ENCODE measurements around the gene UVRAG. TPM values are rescaled to one million over a fixed set of nuclear protein-coding genes. Genes with fewer than 3 reads are reported as not detected.

Gene UVRAG
- total and polyA plus RNA-seq, 4 donors: 8.7 to 53.2 (median 18.3) TPM

DNA sequence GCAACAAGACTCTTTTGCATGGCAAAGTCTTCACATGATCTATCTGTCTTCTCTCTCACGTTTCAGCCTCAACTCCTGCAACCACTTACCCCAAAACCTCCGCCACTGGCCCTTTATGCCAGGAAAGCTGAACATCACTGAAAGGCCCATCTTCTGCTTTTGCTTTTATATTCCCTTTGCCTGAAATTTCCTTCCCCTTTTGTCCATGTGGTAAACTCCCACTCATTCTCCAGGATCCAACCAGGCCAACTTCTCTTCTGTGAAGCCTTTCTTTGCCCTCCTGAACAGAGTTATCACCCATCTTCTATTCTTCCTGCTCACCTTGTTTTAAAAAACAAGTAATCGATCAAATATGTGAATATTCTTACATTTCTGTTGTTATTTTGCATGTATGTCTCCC lies 273.5 kb downstream of the UVRAG start:
- Histone ChIP-seq H3K36me3 (ENCODE audit: control insufficient read depth in 4 of 4, insufficient read depth in 4 of 4, low read length in 4 of 4) (peaks cover 0 to 5% (median 1%) of the 10 kb centered on the region in 4 donors), H3K4me1 (ENCODE audit: control insufficient read depth in 5 of 5, insufficient read depth in 5 of 5, low read length in 5 of 5) (peaks cover 0 to 12% (median 5%) of the 10 kb centered on the region in 5 donors), H3K27ac (ENCODE audit: low read depth in 1 of 2, low read length in 1 of 2) (no peak overlapping the region), H3K27me3 (ENCODE audit: control insufficient read depth in 3 of 3, insufficient read depth in 3 of 3, low read length in 2 of 3) (no peaks in the 10 kb centered on the region), H3K9ac (ENCODE audit: insufficient read depth in 1 of 2, low read length in 2 of 2) (no peak overlapping the region), H3K9me3 (ENCODE audit: control insufficient read depth in 4 of 4, insufficient read depth in 3 of 4, low read length in 3 of 4) (peaks cover 0 to 3% (median 0%) of the 10 kb centered on the region in 4 donors), H3K4me3 (no peak overlapping the region)
- no peak for ATAC-seq (ENCODE audit: insufficient read depth, low FRiP score)
- WGBS, 2 donors: 81 to 84% methylated on average over 3 of the region's 3 CpGs
- DNase-seq: no peak
- TF ChIP-seq, protein P1, sequence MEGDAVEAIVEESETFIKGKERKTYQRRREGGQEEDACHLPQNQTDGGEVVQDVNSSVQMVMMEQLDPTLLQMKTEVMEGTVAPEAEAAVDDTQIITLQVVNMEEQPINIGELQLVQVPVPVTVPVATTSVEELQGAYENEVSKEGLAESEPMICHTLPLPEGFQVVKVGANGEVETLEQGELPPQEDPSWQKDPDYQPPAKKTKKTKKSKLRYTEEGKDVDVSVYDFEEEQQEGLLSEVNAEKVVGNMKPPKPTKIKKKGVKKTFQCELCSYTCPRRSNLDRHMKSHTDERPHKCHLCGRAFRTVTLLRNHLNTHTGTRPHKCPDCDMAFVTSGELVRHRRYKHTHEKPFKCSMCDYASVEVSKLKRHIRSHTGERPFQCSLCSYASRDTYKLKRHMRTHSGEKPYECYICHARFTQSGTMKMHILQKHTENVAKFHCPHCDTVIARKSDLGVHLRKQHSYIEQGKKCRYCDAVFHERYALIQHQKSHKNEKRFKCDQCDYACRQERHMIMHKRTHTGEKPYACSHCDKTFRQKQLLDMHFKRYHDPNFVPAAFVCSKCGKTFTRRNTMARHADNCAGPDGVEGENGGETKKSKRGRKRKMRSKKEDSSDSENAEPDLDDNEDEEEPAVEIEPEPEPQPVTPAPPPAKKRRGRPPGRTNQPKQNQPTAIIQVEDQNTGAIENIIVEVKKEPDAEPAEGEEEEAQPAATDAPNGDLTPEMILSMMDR (IDR thresholded peaks at IDR 0.05; ENCODE audit: control extremely low read depth, extremely low read depth): no peak

DNA sequence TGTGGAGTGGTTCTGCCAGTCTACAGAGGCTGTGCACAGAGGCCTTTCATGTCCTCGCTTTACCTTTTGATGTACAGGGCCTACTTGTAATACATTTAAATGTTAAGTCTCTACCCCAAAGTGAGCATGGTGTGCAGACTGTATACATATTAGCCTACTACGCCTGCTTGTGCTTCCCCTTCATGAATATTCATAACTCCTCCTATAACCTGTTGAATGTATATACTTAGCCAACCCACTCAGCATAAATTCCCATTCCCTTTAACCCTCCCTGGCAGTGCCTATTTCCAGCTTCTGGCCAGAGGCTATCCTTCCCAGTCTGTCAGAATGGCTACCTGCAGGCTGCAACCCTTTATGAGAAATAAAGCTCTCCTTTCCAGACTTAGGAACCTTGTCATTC lies 275.2 kb downstream of the UVRAG start:
- ATAC-seq (ENCODE audit: insufficient read depth, low FRiP score) (no peak), DNase-seq (no peak)
- Histone ChIP-seq H3K36me3 (ENCODE audit: control insufficient read depth in 4 of 4, insufficient read depth in 4 of 4, low read length in 4 of 4) (peaks cover 0 to 5% (median 1%) of the 10 kb centered on the region in 4 donors), H3K9ac (ENCODE audit: insufficient read depth in 1 of 2, low read length in 2 of 2) (no peak overlapping the region), H3K9me3 (ENCODE audit: control insufficient read depth in 4 of 4, insufficient read depth in 3 of 4, low read length in 3 of 4) (peaks cover 0 to 3% (median 0%) of the 10 kb centered on the region in 4 donors), H3K4me3 (no peak overlapping the region), H3K27me3 (ENCODE audit: control insufficient read depth in 3 of 3, insufficient read depth in 3 of 3, low read length in 2 of 3) (no peaks in the 10 kb centered on the region), H3K4me1 (ENCODE audit: control insufficient read depth in 5 of 5, insufficient read depth in 5 of 5, low read length in 5 of 5) (peaks cover 0 to 6% (median 2%) of the 10 kb centered on the region in 5 donors), H3K27ac (ENCODE audit: low read depth in 1 of 2, low read length in 1 of 2) (no peak overlapping the region)
- WGBS, 2 donors: 95 to 98% methylated on average over 2 of the region's 2 CpGs
- TF ChIP-seq, protein P1 (IDR thresholded peaks at IDR 0.05; ENCODE audit: control extremely low read depth, extremely low read depth): no peak

DNA sequence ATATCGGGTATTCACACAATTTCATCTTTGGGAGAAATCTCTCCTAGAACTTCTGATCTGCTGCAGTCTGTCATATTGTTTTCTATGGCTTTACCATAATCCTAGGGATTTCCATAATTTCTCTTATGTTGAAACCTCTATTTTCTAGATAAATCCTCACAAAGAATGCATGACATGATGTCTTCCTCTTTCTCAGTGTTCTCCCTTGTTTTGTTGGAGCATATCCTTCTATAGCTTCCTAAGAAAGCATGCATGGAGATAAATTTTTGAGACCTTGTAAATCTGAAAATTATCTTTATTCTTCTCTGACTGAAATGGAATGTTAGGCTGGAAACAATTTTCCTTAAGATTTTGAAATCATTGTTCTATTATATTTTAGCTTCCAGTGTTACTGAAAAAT lies 275.8 kb downstream of the UVRAG start:
- DNase-seq: no peak
- Histone ChIP-seq H3K27me3 (ENCODE audit: control insufficient read depth in 3 of 3, insufficient read depth in 3 of 3, low read length in 2 of 3) (no peaks in the 10 kb centered on the region), H3K4me1 (ENCODE audit: control insufficient read depth in 5 of 5, insufficient read depth in 5 of 5, low read length in 5 of 5) (peaks cover 0 to 6% (median 0%) of the 10 kb centered on the region in 5 donors), H3K4me3 (no peak overlapping the region), H3K27ac (ENCODE audit: low read depth in 1 of 2, low read length in 1 of 2) (no peak overlapping the region), H3K36me3 (ENCODE audit: control insufficient read depth in 4 of 4, insufficient read depth in 4 of 4, low read length in 4 of 4) (peaks cover 0 to 5% (median 1%) of the 10 kb centered on the region in 4 donors), H3K9ac (ENCODE audit: insufficient read depth in 1 of 2, low read length in 2 of 2) (no peak overlapping the region), H3K9me3 (ENCODE audit: control insufficient read depth in 4 of 4, insufficient read depth in 3 of 4, low read length in 3 of 4) (peaks cover 0 to 3% (median 0%) of the 10 kb centered on the region in 4 donors)
- ATAC-seq (ENCODE audit: insufficient read depth, low FRiP score): no peak
- TF ChIP-seq, protein P1 (IDR thresholded peaks at IDR 0.05; ENCODE audit: control extremely low read depth, extremely low read depth): no peak
- 99 to 100% methylated on average over 1 of the region's 1 CpG for WGBS, 2 donors

DNA sequence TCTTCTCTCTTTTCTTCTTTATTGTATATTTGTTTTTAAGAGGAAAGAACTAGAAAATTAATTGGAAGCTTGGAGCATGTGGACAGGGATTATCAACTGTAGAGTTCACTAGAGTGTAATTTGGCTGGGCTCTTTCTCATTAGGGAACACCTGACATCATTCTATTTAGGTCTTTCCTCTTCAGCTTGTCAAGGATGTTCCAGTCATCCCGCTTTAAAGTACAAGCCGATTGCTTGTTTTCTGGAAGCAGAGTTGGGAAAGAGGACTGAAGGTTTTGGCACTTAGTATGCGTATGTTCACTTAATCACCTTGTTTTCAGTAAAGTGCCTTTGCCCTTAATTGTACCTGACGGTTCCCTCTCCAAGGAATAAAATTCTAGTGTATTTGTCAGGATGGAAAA lies 279.7 kb downstream of the UVRAG start:
- no peak for DNase-seq
- no peak for ATAC-seq (ENCODE audit: insufficient read depth, low FRiP score)
- Histone ChIP-seq H3K9ac (ENCODE audit: insufficient read depth in 1 of 2, low read length in 2 of 2) (no peak overlapping the region), H3K27ac (ENCODE audit: low read depth in 1 of 2, low read length in 1 of 2) (no peak overlapping the region), H3K4me1 (ENCODE audit: control insufficient read depth in 5 of 5, insufficient read depth in 5 of 5, low read length in 5 of 5) (peaks cover 0 to 6% (median 0%) of the 10 kb centered on the region in 5 donors), H3K36me3 (ENCODE audit: control insufficient read depth in 4 of 4, insufficient read depth in 4 of 4, low read length in 4 of 4) (peaks cover 0 to 5% (median 0%) of the 10 kb centered on the region in 4 donors), H3K27me3 (ENCODE audit: control insufficient read depth in 3 of 3, insufficient read depth in 3 of 3, low read length in 2 of 3) (no peaks in the 10 kb centered on the region), H3K4me3 (no peak overlapping the region), H3K9me3 (ENCODE audit: control insufficient read depth in 4 of 4, insufficient read depth in 3 of 4, low read length in 3 of 4) (peaks cover 0 to 3% (median 0%) of the 10 kb centered on the region in 4 donors)
- 88 to 91% methylated on average over 4 of the region's 4 CpGs for WGBS, 2 donors
- TF ChIP-seq, protein P1 (IDR thresholded peaks at IDR 0.05; ENCODE audit: control extremely low read depth, extremely low read depth): no peak

Measured in lung (tissue), 12 donors.